GM12874 (cell line): ENCODE results near the gene PPP1R37.

Experiments
- TF ChIP-seq, protein P1 (sequence below): IDR thresholded peaks from 2 replicates; pipeline ENCODE4 v1.5.1; 2011; ENCODE audit warnings: low read depth, mild to moderate bottlenecking, control low read depth, low read length, moderate library complexity; ENCODE audit not compliant: insufficient read depth

PPP1R37 gene

DNA sequence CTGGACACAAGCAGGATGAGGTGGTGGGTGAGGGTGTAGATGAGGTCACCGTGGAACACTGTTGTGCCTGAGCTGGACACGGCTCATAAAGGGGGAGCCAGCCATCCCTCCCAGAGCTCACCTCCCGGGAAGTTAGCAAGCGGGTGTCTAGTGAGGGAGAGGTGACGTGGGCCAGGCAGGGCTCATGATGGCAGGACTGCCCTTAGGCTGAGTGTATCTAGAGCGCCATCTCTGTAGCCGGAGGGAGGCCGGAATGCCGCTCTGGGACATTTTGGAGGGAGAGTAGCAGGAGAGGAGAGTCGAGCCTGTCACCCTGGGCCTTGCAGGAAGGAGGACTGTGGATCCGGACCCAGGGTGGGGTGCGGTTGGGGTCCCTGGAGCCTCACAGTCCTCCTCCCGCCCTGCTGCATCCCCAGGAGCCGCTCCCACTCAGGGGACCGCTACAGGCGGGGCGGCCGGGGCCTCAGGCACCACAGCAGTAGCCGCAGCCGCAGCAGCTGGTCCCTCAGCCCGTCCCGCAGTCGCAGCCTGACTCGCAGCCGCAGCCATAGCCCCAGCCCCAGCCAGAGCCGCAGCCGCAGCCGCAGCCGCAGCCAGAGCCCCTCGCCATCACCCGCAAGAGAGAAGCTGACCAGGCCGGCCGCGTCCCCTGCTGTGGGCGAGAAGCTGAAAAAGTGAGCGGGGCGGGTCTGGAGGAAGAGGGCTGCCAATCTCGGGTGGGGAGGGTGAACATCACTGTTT lies 25.9 kb upstream of the PPP1R37 start:
- TF ChIP-seq, protein P1, sequence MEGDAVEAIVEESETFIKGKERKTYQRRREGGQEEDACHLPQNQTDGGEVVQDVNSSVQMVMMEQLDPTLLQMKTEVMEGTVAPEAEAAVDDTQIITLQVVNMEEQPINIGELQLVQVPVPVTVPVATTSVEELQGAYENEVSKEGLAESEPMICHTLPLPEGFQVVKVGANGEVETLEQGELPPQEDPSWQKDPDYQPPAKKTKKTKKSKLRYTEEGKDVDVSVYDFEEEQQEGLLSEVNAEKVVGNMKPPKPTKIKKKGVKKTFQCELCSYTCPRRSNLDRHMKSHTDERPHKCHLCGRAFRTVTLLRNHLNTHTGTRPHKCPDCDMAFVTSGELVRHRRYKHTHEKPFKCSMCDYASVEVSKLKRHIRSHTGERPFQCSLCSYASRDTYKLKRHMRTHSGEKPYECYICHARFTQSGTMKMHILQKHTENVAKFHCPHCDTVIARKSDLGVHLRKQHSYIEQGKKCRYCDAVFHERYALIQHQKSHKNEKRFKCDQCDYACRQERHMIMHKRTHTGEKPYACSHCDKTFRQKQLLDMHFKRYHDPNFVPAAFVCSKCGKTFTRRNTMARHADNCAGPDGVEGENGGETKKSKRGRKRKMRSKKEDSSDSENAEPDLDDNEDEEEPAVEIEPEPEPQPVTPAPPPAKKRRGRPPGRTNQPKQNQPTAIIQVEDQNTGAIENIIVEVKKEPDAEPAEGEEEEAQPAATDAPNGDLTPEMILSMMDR: no peak

DNA sequence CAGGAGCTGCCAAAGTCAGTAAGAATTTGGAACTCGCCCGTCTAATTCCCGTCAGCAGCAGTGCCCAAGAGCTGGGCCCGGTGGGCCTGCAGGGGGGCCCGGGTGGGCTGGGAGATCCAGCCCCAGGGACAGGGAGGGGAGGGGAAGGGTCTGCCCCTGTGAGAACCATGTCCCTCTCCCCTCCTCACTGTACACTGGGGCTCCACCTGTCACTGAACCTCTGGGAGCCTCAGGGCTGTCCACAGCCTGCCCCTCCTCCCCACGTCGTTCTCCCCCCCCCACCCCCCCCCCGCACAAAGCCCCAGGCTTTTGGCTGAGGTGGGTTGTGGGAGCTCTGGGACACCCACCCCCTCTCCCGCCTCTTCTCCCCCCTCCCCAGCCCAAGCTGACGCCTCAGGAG lies 24.9 kb upstream of the PPP1R37 start:
- TF ChIP-seq, protein P1: no peak

DNA sequence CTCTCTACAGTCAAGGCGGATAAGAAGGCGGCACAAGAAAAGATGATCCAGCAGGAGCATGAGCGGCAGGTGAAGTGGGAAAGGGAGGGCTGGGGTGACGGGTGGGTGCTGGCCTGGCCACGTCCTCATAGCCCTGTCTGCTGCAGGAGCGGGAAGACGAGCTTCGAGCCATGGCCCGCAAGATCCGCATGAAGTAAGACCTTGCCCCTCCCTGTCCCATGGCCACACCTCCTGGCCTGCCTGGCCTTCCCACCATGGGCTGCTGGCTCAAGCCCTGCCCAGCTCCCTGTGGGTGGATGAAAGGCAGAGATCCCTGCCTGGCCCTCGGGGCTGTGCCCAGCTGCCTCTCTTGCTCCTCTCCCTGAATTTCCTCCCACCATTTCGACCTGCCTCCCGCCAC lies 23.9 kb upstream of the PPP1R37 start:
- TF ChIP-seq, protein P1: no peak

- TF ChIP-seq, protein P1: no peak
Observed at GRCh38 chr19:45070214-45070613, 22.8 kb upstream of the PPP1R37 start.

GRCh38 chr19:45070861-45071544 lies 22.0 kb upstream of the PPP1R37 start:
- TF ChIP-seq, protein P1: no peak

DNA sequence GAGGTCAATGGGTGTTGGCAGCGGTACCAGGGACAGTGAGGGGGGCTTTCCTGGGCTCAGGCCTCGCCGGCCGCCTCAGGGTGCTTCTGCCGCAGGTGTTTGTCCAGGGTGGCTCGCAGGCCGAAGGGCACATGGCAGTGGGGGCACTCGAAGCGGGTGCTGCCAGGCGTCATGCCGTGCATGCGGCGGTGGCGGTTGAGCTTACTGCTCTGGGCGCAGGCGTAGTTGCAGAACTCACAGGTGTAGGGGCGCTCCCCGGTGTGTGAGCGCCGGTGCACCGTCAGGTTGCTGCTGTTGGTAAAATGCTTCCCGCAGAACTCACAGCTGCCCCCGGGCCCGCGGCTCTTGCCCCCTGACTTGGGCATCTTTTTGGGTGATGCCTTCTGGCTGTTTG lies 21.4 kb upstream of the PPP1R37 start:
- TF ChIP-seq, protein P1: no peak

GRCh38 chr19:45071969-45072790 lies 20.8 kb upstream of the PPP1R37 start:
- TF ChIP-seq, protein P1: no peak
